A549 (cell line): ENCODE measurements around the gene ACO2.
"Not testable (repeated sequence)": the region's sequence is repeated elsewhere in the genome, so short reads cannot be mapped to it uniquely, and the experiment has no call there.

ENCODE experiments used
- CBX2 ChIP-seq: fragments of 200-600 bp; sonication (generic); IDR thresholded peaks from 2 replicates; pipeline ENCODE4 v1.6.1; 2016; ENCODE audit warnings: low read depth, mild to moderate bottlenecking, borderline replicate concordance
- CHD2 ChIP-seq: fragments of 150-350 bp; IDR thresholded peaks from 2 replicates; pipeline ENCODE4 v1.6.1; 2014; ENCODE audit warnings: low read length; ENCODE audit not compliant: partially characterized antibody
- EP300 ChIP-seq, 2 experiments: fragments of >200 bp; sonication (Bioruptor Twin); formaldehyde crosslinking; IDR thresholded peaks; 2 replicates in 1 of 2; 3 replicates in 1 of 2; pipeline ENCODE4 v1.6.1; 2016 to 2017
- JUN ChIP-seq, 2 experiments: fragments of >200 bp; sonication (Bioruptor Twin); formaldehyde crosslinking; IDR thresholded peaks; 2 replicates in 1 of 2; 3 replicates in 1 of 2; pipeline ENCODE4 v1.6.1; 2016 to 2017
- PHF8 ChIP-seq: fragments of 200-600 bp; sonication (generic); IDR thresholded peaks from 2 replicates; pipeline ENCODE4 v1.6.1; 2016; ENCODE audit warnings: low read depth, mild to moderate bottlenecking, antibody characterized with exemption, moderate library complexity, borderline replicate concordance
- RAD21 ChIP-seq, 2 experiments: fragments of >200 bp in 1 of 2; sonication (Bioruptor Twin) in 1 of 2; formaldehyde crosslinking in 1 of 2; IDR thresholded peaks in 1 of 2; conservative IDR thresholded peaks in 1 of 2; 2 replicates in 1 of 2; 3 replicates in 1 of 2; pipeline ENCODE4 v1.6.1; 2012 to 2018; ENCODE audit warnings: inconsistent platforms in 1 of 2
- TP53 ChIP-seq: fragments of 250-450 bp; sonication (Bioruptor Pico); IDR thresholded peaks from 2 replicates; pipeline ENCODE4 v1.5.0; 2021; ENCODE audit warnings: mild to moderate bottlenecking, moderate library complexity
- TF ChIP-seq, protein P1 (sequence below): fragments of 450-650 bp; IDR thresholded peaks from 2 replicates; pipeline ENCODE4 v1.6.1; 2014; ENCODE audit warnings: antibody characterized with exemption
- TF ChIP-seq, protein P2 (sequence below): fragments of >200 bp; sonication (Bioruptor Twin); formaldehyde crosslinking; IDR thresholded peaks from 3 replicates; pipeline ENCODE4 v1.5.1; 2016
- TF ChIP-seq, protein P3 (sequence below): IDR thresholded peaks from 2 replicates; pipeline ENCODE4 v1.6.1; 2012; ENCODE audit warnings: low read depth, borderline replicate concordance
- TF ChIP-seq, protein P4 (sequence below): fragments of 200-600 bp; sonication (generic); IDR thresholded peaks from 2 replicates; pipeline ENCODE4 v1.6.1; 2016; ENCODE audit warnings: antibody characterized with exemption, mild to moderate bottlenecking, moderate library complexity

DNA sequence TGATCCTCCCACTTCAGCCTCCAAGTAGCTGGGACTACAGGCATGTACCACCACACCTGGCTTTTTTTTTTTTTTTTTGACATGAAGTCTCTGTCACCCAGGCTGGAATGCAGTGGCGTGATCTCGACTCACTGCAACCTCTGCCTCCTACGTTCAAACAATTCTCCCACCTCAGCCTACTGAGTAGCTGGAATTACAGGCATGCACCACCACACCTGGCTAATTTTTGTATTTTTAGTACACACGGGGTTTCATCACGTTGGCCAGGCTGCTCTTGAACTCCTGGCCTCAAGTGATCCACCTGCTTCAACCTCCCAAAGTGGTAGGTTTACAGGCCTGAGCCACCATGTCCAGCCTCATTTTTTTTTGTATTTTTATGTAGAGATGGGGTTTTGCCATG lies 28.4 kb upstream of the ACO2 start:
- TF ChIP-seq, protein P1, sequence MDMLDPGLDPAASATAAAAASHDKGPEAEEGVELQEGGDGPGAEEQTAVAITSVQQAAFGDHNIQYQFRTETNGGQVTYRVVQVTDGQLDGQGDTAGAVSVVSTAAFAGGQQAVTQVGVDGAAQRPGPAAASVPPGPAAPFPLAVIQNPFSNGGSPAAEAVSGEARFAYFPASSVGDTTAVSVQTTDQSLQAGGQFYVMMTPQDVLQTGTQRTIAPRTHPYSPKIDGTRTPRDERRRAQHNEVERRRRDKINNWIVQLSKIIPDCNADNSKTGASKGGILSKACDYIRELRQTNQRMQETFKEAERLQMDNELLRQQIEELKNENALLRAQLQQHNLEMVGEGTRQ: not testable (repeated sequence)
- not testable (repeated sequence) for TF ChIP-seq TP53 (CRISPR knock-in tag); EP300 (IDR thresholded peaks at IDR 0.05); JUN (IDR thresholded peaks at IDR 0.05); PHF8; CHD2; RAD21 (conservative IDR thresholded peaks at IDR 0.05 in 1 of 2, IDR thresholded peaks at IDR 0.05 in 1 of 2); CBX2
- TF ChIP-seq, protein P2, sequence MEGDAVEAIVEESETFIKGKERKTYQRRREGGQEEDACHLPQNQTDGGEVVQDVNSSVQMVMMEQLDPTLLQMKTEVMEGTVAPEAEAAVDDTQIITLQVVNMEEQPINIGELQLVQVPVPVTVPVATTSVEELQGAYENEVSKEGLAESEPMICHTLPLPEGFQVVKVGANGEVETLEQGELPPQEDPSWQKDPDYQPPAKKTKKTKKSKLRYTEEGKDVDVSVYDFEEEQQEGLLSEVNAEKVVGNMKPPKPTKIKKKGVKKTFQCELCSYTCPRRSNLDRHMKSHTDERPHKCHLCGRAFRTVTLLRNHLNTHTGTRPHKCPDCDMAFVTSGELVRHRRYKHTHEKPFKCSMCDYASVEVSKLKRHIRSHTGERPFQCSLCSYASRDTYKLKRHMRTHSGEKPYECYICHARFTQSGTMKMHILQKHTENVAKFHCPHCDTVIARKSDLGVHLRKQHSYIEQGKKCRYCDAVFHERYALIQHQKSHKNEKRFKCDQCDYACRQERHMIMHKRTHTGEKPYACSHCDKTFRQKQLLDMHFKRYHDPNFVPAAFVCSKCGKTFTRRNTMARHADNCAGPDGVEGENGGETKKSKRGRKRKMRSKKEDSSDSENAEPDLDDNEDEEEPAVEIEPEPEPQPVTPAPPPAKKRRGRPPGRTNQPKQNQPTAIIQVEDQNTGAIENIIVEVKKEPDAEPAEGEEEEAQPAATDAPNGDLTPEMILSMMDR: not testable (repeated sequence)
- TF ChIP-seq, protein P3, sequence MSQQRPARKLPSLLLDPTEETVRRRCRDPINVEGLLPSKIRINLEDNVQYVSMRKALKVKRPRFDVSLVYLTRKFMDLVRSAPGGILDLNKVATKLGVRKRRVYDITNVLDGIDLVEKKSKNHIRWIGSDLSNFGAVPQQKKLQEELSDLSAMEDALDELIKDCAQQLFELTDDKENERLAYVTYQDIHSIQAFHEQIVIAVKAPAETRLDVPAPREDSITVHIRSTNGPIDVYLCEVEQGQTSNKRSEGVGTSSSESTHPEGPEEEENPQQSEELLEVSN: not testable (repeated sequence)
- TF ChIP-seq, protein P4, sequence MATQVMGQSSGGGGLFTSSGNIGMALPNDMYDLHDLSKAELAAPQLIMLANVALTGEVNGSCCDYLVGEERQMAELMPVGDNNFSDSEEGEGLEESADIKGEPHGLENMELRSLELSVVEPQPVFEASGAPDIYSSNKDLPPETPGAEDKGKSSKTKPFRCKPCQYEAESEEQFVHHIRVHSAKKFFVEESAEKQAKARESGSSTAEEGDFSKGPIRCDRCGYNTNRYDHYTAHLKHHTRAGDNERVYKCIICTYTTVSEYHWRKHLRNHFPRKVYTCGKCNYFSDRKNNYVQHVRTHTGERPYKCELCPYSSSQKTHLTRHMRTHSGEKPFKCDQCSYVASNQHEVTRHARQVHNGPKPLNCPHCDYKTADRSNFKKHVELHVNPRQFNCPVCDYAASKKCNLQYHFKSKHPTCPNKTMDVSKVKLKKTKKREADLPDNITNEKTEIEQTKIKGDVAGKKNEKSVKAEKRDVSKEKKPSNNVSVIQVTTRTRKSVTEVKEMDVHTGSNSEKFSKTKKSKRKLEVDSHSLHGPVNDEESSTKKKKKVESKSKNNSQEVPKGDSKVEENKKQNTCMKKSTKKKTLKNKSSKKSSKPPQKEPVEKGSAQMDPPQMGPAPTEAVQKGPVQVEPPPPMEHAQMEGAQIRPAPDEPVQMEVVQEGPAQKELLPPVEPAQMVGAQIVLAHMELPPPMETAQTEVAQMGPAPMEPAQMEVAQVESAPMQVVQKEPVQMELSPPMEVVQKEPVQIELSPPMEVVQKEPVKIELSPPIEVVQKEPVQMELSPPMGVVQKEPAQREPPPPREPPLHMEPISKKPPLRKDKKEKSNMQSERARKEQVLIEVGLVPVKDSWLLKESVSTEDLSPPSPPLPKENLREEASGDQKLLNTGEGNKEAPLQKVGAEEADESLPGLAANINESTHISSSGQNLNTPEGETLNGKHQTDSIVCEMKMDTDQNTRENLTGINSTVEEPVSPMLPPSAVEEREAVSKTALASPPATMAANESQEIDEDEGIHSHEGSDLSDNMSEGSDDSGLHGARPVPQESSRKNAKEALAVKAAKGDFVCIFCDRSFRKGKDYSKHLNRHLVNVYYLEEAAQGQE: not testable (repeated sequence)
